ENCODE results near the gene SNX1.

The SNX1 gene

DNA sequence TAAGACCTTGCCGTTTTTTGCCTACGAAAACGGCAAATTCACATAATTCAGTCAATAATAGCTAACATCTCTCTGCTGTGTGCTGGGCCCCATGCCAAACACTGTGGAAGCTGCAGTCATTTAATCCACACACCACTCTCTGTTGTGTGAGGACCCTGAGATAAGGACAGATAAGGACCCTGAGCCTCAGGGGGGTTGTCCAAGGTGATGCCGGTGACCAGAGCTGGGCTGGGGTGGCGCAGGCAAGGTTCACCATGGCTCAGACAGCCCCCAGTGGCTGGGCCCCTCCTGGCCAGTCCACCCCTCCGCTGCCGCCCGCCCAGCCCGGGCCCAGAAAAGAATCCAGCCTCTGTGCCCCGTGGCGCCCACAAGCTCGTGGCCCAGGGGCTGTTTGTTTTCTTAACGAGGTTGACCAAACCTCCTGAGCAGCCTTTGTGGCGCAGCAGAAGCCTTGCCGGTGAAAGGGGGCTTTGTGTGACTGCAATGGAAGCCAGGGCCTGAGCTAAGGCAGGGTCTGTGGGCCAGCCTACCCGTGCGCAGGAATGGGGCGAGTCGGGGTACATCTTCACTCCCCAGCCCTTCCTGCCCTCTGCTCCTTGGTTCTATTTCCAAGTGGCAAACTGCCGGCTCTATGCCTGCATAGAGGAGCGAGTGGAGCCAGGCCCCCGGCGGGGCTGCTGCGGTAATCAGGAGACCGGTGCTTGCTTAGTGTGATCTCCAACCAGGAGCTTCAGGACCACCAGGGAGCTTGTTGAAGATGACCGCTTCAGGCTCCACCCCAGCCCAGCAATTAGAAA is 51.3 kb downstream of the SNX1 start:
- no peak for DNase-seq

DNA sequence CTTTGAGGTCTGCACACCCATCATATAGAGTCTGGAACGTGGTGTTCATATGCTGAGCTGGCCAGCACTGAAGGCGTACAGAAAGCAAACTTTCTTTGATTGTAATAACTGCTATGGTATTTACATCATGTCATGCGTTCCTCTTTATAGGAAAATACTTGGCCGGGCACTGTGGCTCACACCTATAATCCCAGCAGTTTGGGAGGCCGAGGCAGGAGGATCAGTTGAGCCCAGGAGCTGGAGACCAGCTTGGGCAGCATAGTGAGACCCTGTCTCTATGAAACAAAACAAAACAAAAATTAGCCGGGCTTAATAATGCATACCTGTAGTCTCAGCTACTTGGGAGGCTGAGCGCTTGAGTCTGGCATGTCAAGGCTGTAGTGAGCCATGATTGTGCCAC is 52.4 kb downstream of the SNX1 start:
- DNase-seq: no peak

DNA sequence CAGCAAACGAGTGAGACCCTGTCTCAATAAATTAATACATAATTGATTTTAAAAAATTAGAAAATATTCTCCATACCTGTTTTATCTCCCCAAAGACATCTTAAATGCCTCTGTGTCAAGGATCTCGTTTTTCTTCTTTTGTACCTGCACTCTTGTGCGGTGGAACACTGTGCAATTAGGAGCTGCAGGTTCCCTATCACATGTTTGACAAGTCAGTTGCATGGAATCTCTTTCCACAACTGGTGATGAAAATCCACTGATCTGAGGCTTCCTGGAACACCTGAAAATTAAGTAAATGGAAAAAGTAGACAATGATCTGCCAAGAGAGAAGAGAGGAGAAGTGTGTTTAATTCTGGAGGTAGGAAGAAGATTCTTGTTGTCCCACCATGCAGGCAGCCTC is 52.8 kb downstream of the SNX1 start:
- DNase-seq: no peak

DNA sequence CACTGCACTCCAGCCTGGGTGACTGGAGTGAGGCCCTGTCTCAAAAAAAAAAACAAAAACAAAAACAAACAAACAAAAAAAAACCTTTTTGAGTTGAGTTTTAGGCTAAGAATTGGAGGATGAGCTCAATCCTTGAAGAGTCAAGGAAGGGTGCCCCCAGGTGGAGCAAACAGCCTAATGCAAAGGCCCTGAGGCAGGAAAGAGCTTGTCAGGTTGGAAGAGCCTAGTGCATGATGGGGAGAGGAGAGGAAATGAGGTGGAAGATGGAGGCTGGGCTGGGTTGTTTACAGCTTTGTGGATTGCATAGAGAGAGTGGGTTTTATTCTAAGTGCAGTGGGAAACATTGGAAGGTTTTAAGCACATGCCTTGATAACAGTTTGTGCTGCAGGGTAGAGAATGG is 53.6 kb downstream of the SNX1 start:
- no peak for DNase-seq

DNA sequence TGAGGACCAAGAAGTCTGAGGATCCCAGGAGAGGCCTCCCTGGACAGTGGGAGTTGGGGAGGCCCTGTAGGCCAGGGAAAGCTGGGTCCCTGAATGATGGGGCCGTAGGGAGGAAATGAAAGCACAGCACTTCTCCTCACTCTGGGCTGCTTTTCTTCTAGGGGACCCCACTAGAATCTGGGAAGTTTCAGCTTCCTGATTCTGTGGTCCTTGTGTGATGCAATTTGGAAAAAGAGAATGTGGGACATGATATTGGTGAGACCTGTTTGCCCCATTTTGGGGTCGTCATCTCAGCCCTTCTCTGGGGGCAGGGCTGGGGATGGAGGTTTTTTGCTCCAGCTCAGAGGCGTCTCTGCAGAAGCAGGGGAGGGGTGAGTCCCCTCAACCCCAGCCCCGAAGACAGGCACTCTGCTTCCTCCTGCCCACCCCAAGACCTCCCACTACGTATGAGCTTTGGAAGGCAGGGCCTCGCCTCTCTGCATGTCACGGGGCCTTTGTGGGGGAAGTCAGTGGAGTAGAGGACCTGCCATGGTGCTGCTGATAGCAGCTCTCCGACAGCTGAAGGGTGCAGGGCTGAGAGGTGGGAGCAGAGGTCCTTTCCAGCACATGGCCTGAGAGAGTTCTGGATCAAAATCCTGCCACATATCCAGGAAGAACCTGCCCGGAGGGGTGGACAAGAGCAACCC is 54.3 kb downstream of the SNX1 start:
- DNase-seq: no peak

DNA sequence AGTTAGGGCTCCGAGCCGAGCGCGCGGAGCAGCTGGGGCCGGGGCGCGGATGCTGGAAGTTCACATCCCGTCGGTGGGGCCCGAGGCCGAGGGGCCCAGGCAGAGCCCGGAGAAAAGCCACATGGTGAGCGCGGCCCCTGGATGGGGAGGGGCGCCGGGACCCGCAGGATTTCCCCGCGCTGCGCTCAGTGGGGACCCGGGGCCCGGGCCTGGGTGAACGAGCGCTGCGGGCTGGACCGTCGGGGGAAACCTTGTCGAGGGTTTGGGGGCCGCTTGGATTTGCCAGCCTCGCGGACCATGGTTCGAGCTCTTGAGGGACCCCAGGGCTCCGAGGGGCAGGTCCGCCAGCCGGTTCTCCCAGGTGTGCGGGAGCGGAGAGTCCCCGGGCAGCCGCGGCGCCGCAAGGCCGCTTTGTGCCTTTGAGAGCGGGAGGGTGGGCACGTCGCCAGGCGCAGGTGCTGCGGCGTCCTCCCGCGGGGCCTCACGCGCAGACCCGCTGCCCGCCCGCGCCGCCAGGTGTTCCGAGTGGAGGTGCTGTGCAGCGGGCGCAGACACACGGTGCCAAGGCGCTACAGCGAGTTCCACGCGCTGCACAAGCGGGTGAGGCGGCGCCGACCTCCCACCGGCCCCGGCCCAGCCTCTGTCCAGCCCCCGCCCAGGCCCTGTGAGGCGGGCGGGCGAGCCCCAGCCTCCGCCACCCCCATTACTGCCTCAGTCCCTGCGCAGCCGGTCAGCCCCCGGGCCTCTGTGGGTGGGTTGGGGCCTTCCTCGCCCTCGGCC is 56.1 kb downstream of the SNX1 start, which contains the start of gene SNX22:
TSS of gene SNX22 (plus strand) at position 5 of the 780 bp plus-strand sequence. CDS start at position 50, 45 bp downstream.
- no peak for DNase-seq

DNA sequence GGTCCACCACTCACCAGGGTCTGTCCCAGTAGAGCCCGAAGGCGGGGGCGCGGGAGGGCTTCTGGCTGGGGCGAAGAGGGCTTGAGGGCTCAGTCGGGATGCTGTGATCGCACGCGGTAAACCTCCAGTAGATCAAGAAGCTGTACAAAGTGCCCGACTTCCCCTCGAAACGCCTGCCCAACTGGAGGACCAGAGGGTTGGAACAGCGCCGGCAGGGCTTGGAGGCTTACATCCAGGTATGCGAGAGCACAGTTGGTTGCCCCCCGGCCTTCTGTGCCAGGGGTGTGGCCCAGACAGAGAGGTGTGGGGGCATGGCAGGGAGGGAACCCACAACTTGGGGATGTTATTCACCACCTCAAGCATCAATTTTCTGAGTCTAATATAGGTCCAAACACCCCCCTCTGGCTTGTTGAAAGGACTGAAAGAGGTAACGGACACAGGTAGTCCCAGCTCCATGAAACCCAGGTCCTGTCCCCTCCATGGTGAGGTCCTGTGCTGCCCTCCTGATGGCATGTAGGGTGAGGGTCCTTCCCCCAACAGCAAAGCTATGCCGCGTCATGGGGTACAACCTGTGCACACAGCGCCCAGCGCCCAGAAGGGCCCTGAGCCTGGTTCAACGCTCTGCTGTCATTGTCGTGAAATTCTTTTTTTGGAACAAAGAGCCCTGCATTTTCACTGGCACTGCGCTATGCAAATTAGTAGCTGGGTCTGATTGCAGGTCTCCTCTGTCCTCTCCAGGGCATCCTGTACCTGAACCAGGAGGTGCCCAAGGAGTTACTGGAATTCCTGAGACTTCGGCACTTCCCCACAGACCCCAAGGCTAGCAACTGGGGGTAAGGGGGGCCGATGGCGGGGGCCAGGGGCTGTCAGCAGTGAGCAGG is 57.0 kb downstream of the SNX1 start:
- DNase-seq: no peak

DNA sequence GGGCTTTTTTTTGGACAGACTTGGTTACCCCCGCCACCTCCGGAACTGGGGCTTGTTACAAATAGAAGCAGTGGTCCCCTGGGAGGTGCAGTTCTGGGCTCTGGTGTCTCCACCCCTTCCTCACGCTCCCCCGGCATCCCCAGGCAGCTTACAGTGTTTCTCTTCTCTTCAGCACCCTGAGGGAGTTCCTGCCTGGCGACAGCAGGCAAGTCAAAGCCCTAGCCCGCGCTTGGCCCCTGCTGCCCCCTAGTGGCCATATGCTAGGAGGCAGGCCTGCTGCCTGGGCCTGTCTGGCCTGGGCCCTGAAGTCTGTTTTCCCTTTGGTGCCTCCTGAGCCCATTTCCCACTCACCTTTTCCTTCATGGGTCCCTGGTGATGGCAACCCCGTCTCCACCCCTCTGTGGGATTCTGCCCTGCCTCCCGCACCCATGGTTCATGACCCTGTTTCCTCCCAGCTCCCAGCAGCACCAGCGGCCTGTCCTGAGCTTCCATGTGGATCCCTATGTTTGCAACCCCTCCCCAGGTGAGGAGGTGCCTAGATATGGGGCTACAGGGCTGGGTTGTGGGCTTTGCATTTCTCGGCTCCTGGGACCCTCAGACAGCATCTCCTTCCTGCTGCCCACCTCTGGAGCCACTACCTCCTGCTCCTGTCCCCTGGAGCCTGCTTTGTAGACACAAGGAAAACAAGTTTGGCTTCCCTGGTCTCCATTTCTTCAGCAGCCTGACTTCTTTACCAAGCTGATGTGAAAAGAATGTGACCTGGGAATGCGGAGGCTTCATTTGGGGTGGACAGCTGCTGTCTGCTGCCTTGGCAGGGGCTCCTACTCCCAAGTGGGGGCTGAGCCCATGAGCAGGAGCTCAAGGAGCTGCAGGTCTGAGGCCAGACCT is 57.9 kb downstream of the SNX1 start:
- DNase-seq: peak; percentile 63 to 78

DNA sequence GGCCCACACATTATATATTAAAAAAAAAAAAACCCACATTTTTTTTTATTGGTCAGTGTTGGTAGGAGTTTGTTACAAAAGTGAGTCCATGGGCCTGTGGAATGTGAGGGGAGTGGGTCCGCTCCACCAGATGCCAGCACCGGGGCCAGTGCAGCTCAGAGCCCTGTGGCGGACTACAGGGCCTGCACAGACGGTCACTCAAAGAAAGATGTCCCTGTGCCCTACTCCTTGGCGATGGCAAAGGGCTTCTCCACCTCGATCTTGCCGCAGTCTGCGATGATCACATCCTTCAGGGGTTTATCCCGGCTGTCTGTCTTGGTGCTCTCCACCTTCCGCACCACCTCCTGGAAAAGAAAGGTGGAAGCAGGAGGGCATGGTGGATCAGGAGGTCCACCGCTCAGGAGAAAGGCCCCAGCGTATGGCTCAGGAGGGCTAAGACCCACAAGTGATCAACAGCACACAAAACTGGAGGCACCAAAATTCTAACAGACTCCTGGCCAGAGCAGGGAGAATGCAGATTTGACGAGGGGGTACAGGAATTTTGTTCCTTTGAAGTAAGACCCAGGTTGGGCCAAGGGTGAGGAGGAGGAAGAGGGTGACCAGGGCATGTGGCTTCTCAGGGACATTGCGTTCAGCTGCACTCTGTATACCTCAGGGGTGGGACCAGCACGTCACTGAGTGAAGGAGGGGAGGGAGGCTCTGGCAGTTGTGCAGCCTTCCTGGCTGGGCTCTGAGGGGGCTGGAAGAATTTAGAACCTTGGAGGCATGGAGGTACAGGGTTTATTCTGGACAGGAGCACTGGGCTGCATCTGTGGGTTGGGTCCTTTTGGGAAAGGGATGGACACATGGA is 60.2 kb downstream of the SNX1 start:
- no peak for DNase-seq

DNA sequence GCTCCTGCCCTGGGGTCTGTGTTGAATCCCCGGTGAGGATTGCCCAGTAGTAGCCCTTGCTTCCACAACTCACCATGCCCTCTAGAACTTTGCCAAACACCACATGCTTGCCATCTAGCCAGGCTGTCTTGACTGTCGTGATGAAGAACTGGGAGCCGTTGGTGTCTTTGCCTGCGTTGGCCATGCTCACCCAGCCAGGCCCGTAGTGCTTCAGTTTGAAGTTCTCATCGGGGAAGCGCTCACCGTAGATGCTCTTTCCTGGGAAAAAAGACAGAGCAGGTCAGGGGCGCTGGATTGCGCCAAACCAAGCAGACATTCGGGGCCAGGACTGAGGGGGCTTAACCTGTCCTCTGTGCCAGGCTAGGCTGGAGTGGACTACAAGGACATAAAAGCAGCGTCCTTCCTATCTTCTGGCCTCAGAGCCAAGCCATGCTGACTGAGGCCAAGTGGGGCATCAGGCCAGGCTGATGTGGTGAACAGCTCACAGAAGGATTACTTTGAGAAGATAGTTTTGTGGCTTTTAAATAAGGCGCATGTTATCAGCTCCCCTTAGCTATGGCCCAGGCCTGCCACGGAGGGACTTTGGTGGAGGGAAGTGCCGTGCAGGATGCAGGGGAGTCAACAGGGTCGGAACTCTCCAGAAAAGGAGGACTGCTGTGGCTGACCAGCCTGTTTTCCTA is 61.0 kb downstream of the SNX1 start:
- DNase-seq: no peak

DNA sequence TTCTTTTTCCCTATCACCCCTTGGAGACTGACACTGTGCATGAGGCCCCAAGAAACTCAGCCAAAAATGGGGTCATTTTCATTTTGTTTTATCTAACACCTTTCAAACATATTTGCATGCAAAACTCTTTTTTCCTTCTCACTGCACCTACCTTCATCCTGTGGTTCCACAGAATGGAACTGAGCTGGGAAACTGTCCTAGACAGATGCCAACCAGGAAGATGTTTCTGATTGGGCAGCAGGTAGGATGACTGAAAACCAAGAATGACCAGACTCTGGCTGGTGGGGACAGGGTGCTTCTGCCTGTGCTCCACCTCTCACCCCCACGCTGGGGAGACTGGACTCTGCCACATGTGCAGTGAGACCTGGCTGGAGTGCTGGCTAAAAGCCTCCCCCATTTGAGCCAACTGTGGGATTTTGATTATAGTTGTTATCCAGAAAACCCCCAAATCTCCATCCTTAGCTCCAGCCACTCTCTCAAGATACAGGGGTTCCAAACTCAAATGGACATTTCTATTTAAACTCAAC is 61.9 kb downstream of the SNX1 start:
- DNase-seq: no peak

DNA sequence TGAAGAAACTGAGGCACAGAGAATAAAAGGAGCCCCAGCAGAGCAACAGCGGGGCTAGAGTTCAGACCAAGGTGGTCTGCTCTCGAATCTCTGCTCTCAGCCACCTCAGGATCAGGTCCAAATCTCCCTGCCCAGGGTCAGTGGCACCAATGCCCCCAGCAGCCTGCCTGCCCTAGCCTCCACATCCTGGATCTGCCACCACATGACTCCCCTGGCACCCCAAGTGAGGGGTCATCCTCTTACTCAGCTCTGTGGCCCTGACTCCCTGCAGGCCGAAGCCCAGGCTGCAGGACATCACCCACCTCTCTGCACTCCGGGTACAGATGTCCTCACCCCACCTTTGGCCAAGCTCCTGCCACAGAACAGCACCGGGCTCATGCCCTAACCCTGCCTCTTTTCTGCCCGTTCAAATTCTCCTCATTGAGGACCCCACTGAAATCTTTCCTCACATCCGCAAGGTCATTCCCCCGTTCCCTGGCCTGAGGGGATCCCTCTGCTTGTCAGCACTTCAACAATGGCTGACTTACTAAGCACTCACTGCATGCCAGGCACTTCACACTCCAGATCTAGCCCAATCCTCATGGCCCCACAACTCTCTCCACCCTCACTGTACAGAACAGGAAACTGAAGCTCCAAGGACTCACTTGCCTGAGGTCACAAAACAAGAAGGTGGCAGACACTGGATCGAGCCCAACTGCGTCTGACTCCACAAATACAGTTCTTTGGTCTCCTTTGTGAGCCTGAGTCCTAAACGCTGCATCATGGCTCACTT is 62.8 kb downstream of the SNX1 start:
- no peak for DNase-seq

DNA sequence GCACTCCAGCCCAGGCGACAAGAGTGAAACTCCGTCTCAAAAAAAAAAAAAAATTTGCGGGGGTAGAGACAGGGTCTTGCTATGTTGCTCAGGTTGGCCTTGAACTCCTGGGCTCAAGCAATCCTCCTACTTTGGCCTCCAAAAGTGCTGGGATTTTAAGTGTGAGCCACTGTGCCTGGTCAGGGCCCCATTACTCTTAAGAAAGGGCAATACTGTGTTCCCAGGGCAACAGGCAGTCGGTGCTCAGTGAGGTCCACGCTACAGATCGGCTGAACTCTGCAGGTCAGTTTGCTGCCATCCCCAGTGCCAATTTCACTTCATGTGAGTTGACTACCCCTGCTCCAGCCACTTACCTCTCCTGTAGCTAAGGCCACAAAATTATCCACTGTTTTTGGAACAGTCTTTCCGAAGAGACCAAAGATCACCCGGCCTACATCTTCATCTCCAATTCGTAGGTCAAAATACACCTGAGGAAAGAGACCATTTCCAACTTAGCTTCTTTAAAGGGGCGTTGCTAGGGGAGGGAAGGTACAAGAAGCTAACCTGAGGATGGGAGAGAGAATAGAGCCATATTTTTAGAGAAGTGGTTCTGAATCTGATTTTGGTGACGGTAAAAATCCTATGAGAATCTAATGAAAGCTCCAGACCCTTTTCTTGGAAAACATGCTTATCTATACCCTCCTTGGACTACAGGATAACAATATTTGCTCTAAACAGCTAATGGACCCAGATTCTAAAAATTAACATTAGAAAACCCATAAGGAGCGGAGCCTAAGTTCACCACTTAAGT is 66.1 kb downstream of the SNX1 start:
- DNase-seq: no peak

DNA sequence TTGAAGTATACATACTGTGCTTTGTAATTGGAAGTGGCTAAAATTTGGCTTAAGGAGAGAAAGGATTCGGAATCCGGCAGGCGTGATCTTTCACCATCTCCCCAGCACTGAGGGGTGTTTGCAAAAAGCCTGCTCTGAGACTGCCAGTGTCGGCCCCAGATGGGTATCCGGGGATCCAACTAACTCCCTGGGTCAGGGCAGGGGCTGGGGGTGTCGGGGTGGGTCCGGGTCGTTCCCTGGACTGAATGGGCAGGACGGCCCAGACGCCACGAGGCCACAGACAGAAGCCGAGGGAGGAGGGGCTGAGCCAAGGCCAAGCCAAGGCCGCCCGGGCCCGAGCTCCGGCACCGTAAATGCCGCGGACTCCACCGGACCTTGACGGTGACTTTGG is 66.7 kb downstream of the SNX1 start:
- DNase-seq: no peak

DNA sequence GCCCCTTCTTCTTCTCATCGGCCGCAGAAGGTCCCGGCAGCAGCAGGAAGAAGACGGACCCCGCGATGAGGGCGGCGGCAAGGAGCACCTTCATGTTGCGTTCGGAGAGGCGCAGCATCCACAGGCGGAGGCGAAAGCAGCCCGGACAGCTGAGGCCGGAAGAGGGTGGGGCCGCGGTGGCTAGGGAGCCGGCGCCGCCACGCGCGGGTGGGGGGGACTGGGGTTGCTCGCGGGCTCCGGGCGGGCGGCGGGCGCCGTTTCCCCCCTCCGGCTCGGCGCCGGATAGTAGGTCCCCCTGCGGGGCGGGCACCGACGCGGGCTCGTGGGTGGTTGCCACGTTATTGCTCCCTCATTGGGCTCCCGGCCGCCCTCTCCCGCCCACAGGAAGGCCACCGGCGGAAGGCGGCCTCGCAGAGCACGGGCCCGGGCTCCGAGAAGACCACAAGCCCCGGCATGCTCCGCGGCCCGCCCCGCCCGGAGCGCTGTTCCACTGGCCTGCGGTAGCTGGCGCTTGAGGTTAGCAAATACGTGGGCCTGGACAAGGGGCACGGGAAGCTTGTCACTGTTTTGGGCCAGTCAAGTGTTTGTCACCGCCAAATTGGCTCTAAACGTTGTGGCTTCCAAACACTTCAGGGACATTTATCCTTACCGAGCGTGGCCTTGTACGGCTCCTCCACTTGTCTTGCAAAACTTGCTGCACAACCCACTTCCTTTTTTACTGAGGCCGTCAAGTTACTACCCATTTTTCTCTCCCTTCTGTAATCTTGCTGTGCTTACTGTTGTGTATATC is 67.3 kb downstream of the SNX1 start, which contains the start of gene PPIB:
TSS of gene PPIB (minus strand) at position 154 of the 790 bp plus-strand sequence. CDS start at position 118, 36 bp downstream.
- DNase-seq: peak; percentile 95 to 99

DNA sequence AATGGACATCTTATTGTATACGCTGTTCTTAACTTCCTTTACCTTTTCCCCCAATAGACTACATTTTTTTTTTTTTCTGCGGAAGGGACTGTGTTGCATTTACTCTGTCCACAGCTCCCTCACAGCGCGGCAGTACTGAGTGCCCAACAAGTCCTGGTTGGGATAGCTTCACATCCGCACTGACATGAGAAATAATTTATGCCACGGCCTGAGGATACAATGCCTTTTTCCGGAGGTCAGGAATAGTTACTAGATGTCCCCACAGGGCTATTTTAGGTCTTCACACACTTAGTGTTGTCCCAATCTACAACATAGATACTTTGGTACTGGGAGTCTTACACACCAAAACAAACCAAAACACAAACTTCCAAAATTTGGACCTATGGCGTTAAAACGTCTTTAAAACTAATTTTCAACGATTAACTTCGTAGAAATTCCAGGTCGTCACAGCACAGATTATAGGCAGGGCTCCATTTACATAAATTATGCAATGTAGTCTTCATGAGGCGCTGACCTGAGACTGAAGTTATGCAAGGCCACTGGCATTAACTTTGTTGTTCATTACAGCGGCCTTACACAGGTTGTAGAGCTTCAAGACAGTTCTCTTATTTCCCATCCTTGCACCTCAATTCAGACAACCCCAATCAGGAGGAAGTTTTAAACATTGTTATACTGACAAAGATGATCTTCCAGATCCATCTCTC is 68.0 kb downstream of the SNX1 start:
- DNase-seq: no peak
